Activated B cell treated with CpG ODN at 0.5 μM for 24 hours (primary cell): ENCODE results near the gene CAPZA2. TPM values are rescaled to one million over a fixed set of nuclear protein-coding genes. Genes with fewer than 3 reads are reported as not detected.

Experiments
- ATAC-seq: fragments of 200-7000 bp; cut with Tn5 transposase; one replicate; pipeline ENCODE4 v1.10.0; 2021; ENCODE audit warnings: low read depth, mild to moderate bottlenecking, moderate library complexity
- CTCF ChIA-PET: fragments of 350-600 bp; sonication (Branson Sonifier 250); formaldehyde crosslinking; loops from one replicate; lab custom pipeline; 2021; ENCODE audit warnings: antibody characterized with exemption; lab: Charles Lee
- POLR2A ChIA-PET: fragments of 350-600 bp; sonication (Branson Sonifier 250); formaldehyde crosslinking; loops from one replicate; lab custom pipeline; 2021; ENCODE audit warnings: antibody characterized with exemption; lab: Charles Lee
- DNase-seq: peaks from one replicate; pipeline ENCODE4 v3.0.0; 2022
- H3K27ac Mint-ChIP-seq: one replicate; pipeline ENCODE4 v1.8.0; 2020; ENCODE audit warnings: mixed read lengths
- H3K27me3 Mint-ChIP-seq: one replicate; pipeline ENCODE4 v1.8.0; 2021; ENCODE audit warnings: mixed read lengths
- H3K36me3 Mint-ChIP-seq: one replicate; pipeline ENCODE4 v1.8.0; 2021; ENCODE audit warnings: low read depth, mixed read lengths
- H3K4me1 Mint-ChIP-seq: one replicate; pipeline ENCODE4 v1.8.0; 2021; ENCODE audit warnings: mixed read lengths
- H3K4me3 Mint-ChIP-seq: one replicate; pipeline ENCODE4 v1.8.0; 2020; ENCODE audit warnings: mild to moderate bottlenecking, mixed read lengths
- H3K9me3 Mint-ChIP-seq: one replicate; pipeline ENCODE4 v1.8.0; 2020; ENCODE audit warnings: mixed read lengths
- intact Hi-C: fragments of 100-400 bp; cut with micrococcal nuclease; formaldehyde crosslinking; loops from one replicate; pipeline ENCODE4 v1.15.1; 2024
- total RNA-seq: library from RNA; stranded (reverse); gene quantifications from 2 replicates; pipeline ENCODE4 v1.2.3, GENCODE V29; 2022
- TF ChIP-seq, protein P1 (sequence below): fragments of 200-600 bp; IDR thresholded peaks from one replicate; pipeline ENCODE4 v1.8.0; 2022; ENCODE audit warnings: antibody characterized with exemption, mild to moderate bottlenecking

Gene CAPZA2
- total RNA-seq, 1 donor from 2014 or later = 110 TPM

GRCh38 chr7:116834815-116835504 lies 27.4 kb upstream of the CAPZA2 start:
- Mint-ChIP-seq H3K4me3 (no peak overlapping the region), H3K27me3 (peaks cover 10% of the 10 kb centered on the region), H3K9me3 (no peaks in the 10 kb centered on the region), H3K4me1 (no peaks in the 10 kb centered on the region), H3K36me3 (no peaks in the 10 kb centered on the region), H3K27ac (no peak overlapping the region)
- POLR2A ChIA-PET = no interaction called here
- CTCF ChIA-PET = no interaction called here
- intact Hi-C loops = no loop called here
- ATAC-seq (no peak), DNase-seq (no peak)
- TF ChIP-seq, protein P1, sequence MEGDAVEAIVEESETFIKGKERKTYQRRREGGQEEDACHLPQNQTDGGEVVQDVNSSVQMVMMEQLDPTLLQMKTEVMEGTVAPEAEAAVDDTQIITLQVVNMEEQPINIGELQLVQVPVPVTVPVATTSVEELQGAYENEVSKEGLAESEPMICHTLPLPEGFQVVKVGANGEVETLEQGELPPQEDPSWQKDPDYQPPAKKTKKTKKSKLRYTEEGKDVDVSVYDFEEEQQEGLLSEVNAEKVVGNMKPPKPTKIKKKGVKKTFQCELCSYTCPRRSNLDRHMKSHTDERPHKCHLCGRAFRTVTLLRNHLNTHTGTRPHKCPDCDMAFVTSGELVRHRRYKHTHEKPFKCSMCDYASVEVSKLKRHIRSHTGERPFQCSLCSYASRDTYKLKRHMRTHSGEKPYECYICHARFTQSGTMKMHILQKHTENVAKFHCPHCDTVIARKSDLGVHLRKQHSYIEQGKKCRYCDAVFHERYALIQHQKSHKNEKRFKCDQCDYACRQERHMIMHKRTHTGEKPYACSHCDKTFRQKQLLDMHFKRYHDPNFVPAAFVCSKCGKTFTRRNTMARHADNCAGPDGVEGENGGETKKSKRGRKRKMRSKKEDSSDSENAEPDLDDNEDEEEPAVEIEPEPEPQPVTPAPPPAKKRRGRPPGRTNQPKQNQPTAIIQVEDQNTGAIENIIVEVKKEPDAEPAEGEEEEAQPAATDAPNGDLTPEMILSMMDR = no peak

GRCh38 chr7:116836048-116836447 lies 26.3 kb upstream of the CAPZA2 start:
- CTCF ChIA-PET = no interaction called here

GRCh38 chr7:116836911-116837310 lies 25.5 kb upstream of the CAPZA2 start:
- ChIA-PET CTCF (no interaction called here), POLR2A (no interaction called here)
- Mint-ChIP-seq H3K36me3 (no peaks in the 10 kb centered on the region), H3K27me3 (peaks cover 9% of the 10 kb centered on the region), H3K9me3 (no peaks in the 10 kb centered on the region), H3K27ac (no peak overlapping the region), H3K4me3 (no peak overlapping the region), H3K4me1 (peaks cover 9% of the 10 kb centered on the region)
- intact Hi-C loops = no loop called here
- TF ChIP-seq, protein P1 = no peak
- DNase-seq (no peak), ATAC-seq (no peak)

More at GRCh38 chr7:116836048-116836447, 26.3 kb upstream of the CAPZA2 start:
- no peaks in the 10 kb centered on the region for H3K9me3 Mint-ChIP-seq
- ATAC-seq = no peak
- no peak overlapping the region for H3K27ac Mint-ChIP-seq
- POLR2A ChIA-PET = no interaction called here
- H3K36me3 Mint-ChIP-seq = no peaks in the 10 kb centered on the region
- TF ChIP-seq, protein P1 = no peak
- no peak for DNase-seq
- peaks cover under 1% of the 10 kb centered on the region for H3K4me1 Mint-ChIP-seq
- intact Hi-C loops = no loop called here
- H3K27me3 Mint-ChIP-seq = peaks cover 9% of the 10 kb centered on the region
- H3K4me3 Mint-ChIP-seq = no peak overlapping the region

DNA sequence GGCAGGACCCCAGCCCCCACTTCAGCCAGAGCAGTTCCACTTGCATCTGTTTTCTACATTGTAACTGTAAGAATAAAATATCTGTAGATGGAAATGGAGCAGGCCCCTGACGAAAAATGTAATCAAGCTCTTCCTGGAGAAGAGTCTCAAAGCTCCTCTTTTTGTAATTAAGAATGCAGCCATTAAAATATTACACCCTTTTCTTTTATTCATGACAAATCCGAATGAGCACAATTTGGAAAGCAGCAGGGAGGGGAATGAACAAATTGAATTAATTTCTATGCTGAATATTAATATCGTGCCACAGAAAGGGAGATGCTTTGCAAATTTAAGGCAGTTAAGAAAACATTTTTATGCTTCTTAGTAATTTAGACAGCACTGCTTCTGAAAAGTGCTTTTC lies 24.8 kb upstream of the CAPZA2 start:
- TF ChIP-seq, protein P1 = no peak
- H3K4me3 Mint-ChIP-seq = no peak overlapping the region
- H3K27ac Mint-ChIP-seq = no peak overlapping the region
- no peak for DNase-seq
- peaks cover 9% of the 10 kb centered on the region for H3K27me3 Mint-ChIP-seq
- peaks cover 16% of the 10 kb centered on the region for H3K4me1 Mint-ChIP-seq
- no peaks in the 10 kb centered on the region for H3K9me3 Mint-ChIP-seq
- no peak for ATAC-seq
- intact Hi-C loops = no loop called here
- no peaks in the 10 kb centered on the region for H3K36me3 Mint-ChIP-seq
- ChIA-PET CTCF (no interaction called here), POLR2A (no interaction called here)

GRCh38 chr7:116840256-116840655 lies 22.1 kb upstream of the CAPZA2 start:
- Mint-ChIP-seq H3K27me3 (peaks cover 2% of the 10 kb centered on the region), H3K9me3 (no peaks in the 10 kb centered on the region), H3K36me3 (no peaks in the 10 kb centered on the region), H3K4me1 (peaks cover 28% of the 10 kb centered on the region), H3K4me3 (no peak overlapping the region), H3K27ac (no peak overlapping the region)
- ChIA-PET POLR2A (no interaction called here), CTCF (no interaction called here)
- TF ChIP-seq, protein P1 = no peak
- intact Hi-C loops = no loop called here
- ATAC-seq = no peak
- no peak for DNase-seq
